Neural cell (in vitro differentiated cells): ENCODE measurements around the gene FHOD1. TPM values are rescaled to one million over a fixed set of nuclear protein-coding genes. Genes with fewer than 3 reads are reported as not detected.

ENCODE experiments used
- H2AFZ ChIP-seq: fragments of 200-600, 300-800 bp; sonication (generic), shearing (Covaris generic); 2 replicates; pipeline ENCODE4 v1.6.0; 2014; ENCODE audit warnings: low read depth, mild to moderate bottlenecking, antibody characterized with exemption, low read length, moderate library complexity
- H3F3A ChIP-seq: fragments of 200-600 bp; shearing (Covaris generic); 2 replicates; pipeline ENCODE4 v1.6.1; 2016; ENCODE audit warnings: mild to moderate bottlenecking, moderate library complexity, mixed read lengths, antibody characterized with exemption, low read length; ENCODE audit not compliant: insufficient read depth, poor library complexity, severe bottlenecking
- H3K27ac ChIP-seq: fragments of 200-600, 300-800 bp; sonication (generic), shearing (Covaris generic); 2 replicates; pipeline ENCODE4 v1.5.1; 2014; ENCODE audit warnings: mild to moderate bottlenecking, low read length, moderate library complexity
- H3K27me3 ChIP-seq: fragments of 300-800, 200-600 bp; sonication (generic), shearing (Covaris generic); 2 replicates; pipeline ENCODE4 v1.6.0; 2014; ENCODE audit warnings: mild to moderate bottlenecking, low read depth, low read length, moderate library complexity; ENCODE audit not compliant: insufficient read depth
- H3K36me3 ChIP-seq: fragments of 300-800, 200-600 bp; sonication (generic), shearing (Covaris generic); 2 replicates; pipeline ENCODE4 v1.5.1; 2014; ENCODE audit warnings: mild to moderate bottlenecking, antibody characterized with exemption, low read length, moderate library complexity; ENCODE audit not compliant: insufficient read depth
- H3K4me2 ChIP-seq: fragments of 300-800, 200-600 bp; sonication (generic), shearing (Covaris generic); 2 replicates; pipeline ENCODE4 v1.6.0; 2014; ENCODE audit warnings: mild to moderate bottlenecking, low read length
- H3K4me3 ChIP-seq: fragments of 300-800, 200-600 bp; sonication (generic), shearing (Covaris generic); 2 replicates; pipeline ENCODE4 v1.5.1; 2014; ENCODE audit warnings: mild to moderate bottlenecking, low read length, moderate library complexity
- H3K79me2 ChIP-seq: fragments of 200-600 bp; shearing (Covaris generic); replicated peaks from 2 replicates; pipeline ENCODE4 v1.6.0; 2014; ENCODE audit warnings: mild to moderate bottlenecking, low read length, moderate library complexity; ENCODE audit not compliant: insufficient read depth
- H3K9ac ChIP-seq: fragments of 300-800, 200-600 bp; sonication (generic), shearing (Covaris generic); 2 replicates; pipeline ENCODE4 v1.6.1; 2016; ENCODE audit warnings: mild to moderate bottlenecking, low read length, mixed read lengths
- H3K9me2 ChIP-seq: fragments of 200-600 bp; shearing (Covaris generic); 2 replicates; pipeline ENCODE4 v1.6.1; 2016; ENCODE audit warnings: mild to moderate bottlenecking, low read length, mixed read lengths; ENCODE audit not compliant: insufficient read depth
- H3K9me3 ChIP-seq: fragments of 200-600, 300-800 bp; sonication (generic), shearing (Covaris generic); 2 replicates; pipeline ENCODE4 v1.6.1; 2016; ENCODE audit warnings: mild to moderate bottlenecking, mixed run types, low read length, moderate library complexity, mixed read lengths
- H4K20me1 ChIP-seq: fragments of 200-600 bp; shearing (Covaris generic); 2 replicates; pipeline ENCODE4 v1.6.1; 2016; ENCODE audit warnings: mild to moderate bottlenecking, mixed run types; ENCODE audit not compliant: insufficient read depth
- EP300 ChIP-seq: fragments of 450-650 bp; conservative IDR thresholded peaks from 2 replicates; pipeline ENCODE4 v1.6.1; 2014; ENCODE audit warnings: antibody characterized with exemption, mild to moderate bottlenecking, moderate library complexity; ENCODE audit not compliant: poor library complexity, severe bottlenecking
- EZH2 ChIP-seq: fragments of 200-600, 300-800 bp; shearing (Covaris generic), sonication (generic); IDR thresholded peaks from 2 replicates; pipeline ENCODE4 v1.6.1; 2014; ENCODE audit warnings: antibody characterized with exemption, low read length, borderline replicate concordance, mild to moderate bottlenecking; ENCODE audit not compliant: insufficient read depth, poor library complexity, severe bottlenecking
- MXI1 ChIP-seq: fragments of 450-650 bp; conservative IDR thresholded peaks from 2 replicates; pipeline ENCODE4 v1.6.1; 2014; ENCODE audit warnings: antibody characterized with exemption, mild to moderate bottlenecking; ENCODE audit not compliant: poor library complexity, severe bottlenecking
- POLR2AphosphoS5 ChIP-seq: IDR thresholded peaks from 2 replicates; pipeline ENCODE4 v1.6.1; 2012
- RAD21 ChIP-seq: fragments of 450-650 bp; conservative IDR thresholded peaks from 2 replicates; pipeline ENCODE4 v1.6.1; 2014; ENCODE audit warnings: antibody characterized with exemption, mild to moderate bottlenecking, moderate library complexity
- SMC3 ChIP-seq: fragments of 450-650 bp; conservative IDR thresholded peaks from 2 replicates; pipeline ENCODE4 v1.6.1; 2014; ENCODE audit warnings: antibody characterized with exemption, mild to moderate bottlenecking, moderate library complexity; ENCODE audit not compliant: poor library complexity
- TAF1 ChIP-seq: IDR thresholded peaks from 2 replicates; pipeline ENCODE4 v1.6.1; 2012; ENCODE audit warnings: low read depth
- polyA plus RNA-seq: library from polyadenylated mRNA; depleted of rRNA; stranded (reverse); fragments of >200 nt; gene quantifications from 2 replicates; pipeline ENCODE4 v1.2.3, GENCODE V29; 2014
- TF ChIP-seq, protein P1 (sequence below): IDR thresholded peaks from 2 replicates; pipeline ENCODE4 v1.6.1; 2012; ENCODE audit warnings: borderline replicate concordance
- TF ChIP-seq, protein P2 (sequence below): fragments of 450-650 bp; IDR thresholded peaks from 2 replicates; pipeline ENCODE4 v1.5.1; 2014; ENCODE audit warnings: antibody characterized with exemption, mild to moderate bottlenecking, moderate library complexity; ENCODE audit not compliant: poor library complexity, severe bottlenecking

The FHOD1 gene
- polyA plus RNA-seq, 1 donor from 2014 or later, result 6.3 TPM

DNA sequence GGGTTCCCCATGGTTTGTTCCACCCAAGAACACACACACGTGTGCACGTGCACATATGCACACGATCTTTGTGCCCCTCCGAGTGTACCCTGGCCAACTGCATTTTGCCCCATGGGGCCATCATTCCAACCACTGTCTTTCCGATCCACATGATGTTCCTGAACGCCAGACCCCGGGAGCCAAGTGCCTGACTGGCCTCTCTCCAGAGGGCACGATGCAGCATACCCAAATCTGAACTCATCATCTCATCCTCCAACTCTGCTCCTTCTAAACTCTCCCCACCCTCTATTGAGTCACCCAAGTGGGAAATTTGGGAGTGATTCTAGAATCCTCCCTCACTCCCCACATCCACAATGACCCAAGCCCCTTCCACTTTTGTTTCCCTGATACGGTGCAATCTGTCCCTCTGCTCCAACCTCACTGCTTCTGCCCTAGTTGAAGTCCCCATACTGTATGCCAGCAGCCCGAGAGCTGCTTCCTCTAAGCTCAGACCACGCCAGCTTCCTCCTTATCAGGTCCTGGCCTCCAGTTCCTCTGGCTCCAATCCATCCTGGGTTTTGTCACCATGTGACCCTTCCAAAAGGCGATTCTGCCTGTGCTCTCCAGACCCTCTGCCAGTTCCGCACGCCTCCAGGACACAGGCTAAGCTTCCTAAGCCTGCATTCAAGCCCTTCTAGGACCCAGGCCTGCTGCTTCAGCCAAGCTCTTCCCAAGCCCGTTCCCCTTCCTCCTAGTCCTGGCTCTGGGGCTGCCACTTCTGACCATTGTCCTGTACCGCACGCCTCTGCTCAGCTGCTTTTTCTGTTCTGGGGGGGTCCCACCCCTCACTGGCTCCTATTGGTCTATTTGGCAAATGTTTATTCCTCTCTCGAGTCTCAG is 30.4 kb downstream of the FHOD1 start:
- H3K9me3 ChIP-seq, result no peaks in the 10 kb centered on the region
- no peak overlapping the region for H3K27ac ChIP-seq
- no peak overlapping the region for H3K9ac ChIP-seq
- H4K20me1 ChIP-seq, result no peaks in the 10 kb centered on the region
- no peaks in the 10 kb centered on the region for H3K36me3 ChIP-seq
- H3K4me3 ChIP-seq, result no peak overlapping the region
- no peak overlapping the region for H2AFZ ChIP-seq
- no peaks in the 10 kb centered on the region for H3K27me3 ChIP-seq
- TF ChIP-seq RAD21 (no peak), EP300 (no peak), MXI1 (no peak), POLR2AphosphoS5 (no peak), SMC3 (no peak), TAF1 (no peak), EZH2 (no peak)
- TF ChIP-seq, protein P1, sequence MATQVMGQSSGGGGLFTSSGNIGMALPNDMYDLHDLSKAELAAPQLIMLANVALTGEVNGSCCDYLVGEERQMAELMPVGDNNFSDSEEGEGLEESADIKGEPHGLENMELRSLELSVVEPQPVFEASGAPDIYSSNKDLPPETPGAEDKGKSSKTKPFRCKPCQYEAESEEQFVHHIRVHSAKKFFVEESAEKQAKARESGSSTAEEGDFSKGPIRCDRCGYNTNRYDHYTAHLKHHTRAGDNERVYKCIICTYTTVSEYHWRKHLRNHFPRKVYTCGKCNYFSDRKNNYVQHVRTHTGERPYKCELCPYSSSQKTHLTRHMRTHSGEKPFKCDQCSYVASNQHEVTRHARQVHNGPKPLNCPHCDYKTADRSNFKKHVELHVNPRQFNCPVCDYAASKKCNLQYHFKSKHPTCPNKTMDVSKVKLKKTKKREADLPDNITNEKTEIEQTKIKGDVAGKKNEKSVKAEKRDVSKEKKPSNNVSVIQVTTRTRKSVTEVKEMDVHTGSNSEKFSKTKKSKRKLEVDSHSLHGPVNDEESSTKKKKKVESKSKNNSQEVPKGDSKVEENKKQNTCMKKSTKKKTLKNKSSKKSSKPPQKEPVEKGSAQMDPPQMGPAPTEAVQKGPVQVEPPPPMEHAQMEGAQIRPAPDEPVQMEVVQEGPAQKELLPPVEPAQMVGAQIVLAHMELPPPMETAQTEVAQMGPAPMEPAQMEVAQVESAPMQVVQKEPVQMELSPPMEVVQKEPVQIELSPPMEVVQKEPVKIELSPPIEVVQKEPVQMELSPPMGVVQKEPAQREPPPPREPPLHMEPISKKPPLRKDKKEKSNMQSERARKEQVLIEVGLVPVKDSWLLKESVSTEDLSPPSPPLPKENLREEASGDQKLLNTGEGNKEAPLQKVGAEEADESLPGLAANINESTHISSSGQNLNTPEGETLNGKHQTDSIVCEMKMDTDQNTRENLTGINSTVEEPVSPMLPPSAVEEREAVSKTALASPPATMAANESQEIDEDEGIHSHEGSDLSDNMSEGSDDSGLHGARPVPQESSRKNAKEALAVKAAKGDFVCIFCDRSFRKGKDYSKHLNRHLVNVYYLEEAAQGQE, result no peak
- TF ChIP-seq, protein P2, sequence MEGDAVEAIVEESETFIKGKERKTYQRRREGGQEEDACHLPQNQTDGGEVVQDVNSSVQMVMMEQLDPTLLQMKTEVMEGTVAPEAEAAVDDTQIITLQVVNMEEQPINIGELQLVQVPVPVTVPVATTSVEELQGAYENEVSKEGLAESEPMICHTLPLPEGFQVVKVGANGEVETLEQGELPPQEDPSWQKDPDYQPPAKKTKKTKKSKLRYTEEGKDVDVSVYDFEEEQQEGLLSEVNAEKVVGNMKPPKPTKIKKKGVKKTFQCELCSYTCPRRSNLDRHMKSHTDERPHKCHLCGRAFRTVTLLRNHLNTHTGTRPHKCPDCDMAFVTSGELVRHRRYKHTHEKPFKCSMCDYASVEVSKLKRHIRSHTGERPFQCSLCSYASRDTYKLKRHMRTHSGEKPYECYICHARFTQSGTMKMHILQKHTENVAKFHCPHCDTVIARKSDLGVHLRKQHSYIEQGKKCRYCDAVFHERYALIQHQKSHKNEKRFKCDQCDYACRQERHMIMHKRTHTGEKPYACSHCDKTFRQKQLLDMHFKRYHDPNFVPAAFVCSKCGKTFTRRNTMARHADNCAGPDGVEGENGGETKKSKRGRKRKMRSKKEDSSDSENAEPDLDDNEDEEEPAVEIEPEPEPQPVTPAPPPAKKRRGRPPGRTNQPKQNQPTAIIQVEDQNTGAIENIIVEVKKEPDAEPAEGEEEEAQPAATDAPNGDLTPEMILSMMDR, result no peak
- H3F3A ChIP-seq, result no peaks in the 10 kb centered on the region
- no peak overlapping the region for H3K4me2 ChIP-seq
- H3K79me2 ChIP-seq, result no peaks in the 10 kb centered on the region
- no peaks in the 10 kb centered on the region for H3K9me2 ChIP-seq

DNA sequence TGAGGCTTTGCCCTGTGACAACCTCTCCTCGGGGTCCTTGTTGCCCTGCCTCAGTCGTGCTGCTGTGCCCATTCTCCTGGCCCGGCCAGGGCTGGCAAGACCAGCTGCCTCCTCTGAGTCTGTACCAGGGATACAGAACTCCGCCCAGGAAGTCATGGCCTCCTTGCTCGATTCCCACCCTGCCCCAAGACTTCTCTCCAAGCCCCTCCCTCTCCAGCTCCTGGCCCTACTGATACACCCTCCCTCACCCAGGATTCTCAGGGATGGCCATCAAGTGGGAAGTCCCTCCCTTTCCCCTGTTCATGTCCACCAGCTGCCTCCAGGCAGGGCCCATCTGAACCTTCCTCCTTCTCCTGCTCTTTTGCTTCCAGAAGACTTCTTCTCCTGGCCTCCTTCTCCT is 31.6 kb downstream of the FHOD1 start:
- Histone ChIP-seq H3K27me3 (no peaks in the 10 kb centered on the region), H3K27ac (no peak overlapping the region), H4K20me1 (no peaks in the 10 kb centered on the region), H3K36me3 (no peaks in the 10 kb centered on the region), H3K79me2 (no peaks in the 10 kb centered on the region), H3K9me2 (no peaks in the 10 kb centered on the region), H2AFZ (no peak overlapping the region), H3K4me3 (no peak overlapping the region), H3K4me2 (no peak overlapping the region), H3K9ac (no peak overlapping the region), H3F3A (no peaks in the 10 kb centered on the region), H3K9me3 (no peaks in the 10 kb centered on the region)
- TF ChIP-seq TAF1, result no peak
- no peak for TF ChIP-seq RAD21
- TF ChIP-seq, protein P2, result no peak
- TF ChIP-seq, protein P1, result no peak
- TF ChIP-seq MXI1, result no peak
- no peak for TF ChIP-seq EZH2
- TF ChIP-seq POLR2AphosphoS5, result no peak
- TF ChIP-seq EP300, result no peak
- TF ChIP-seq SMC3, result no peak
